Right hindlimb (tissue), 1 donor: Measurements from ENCODE around the gene DSC2.
"Not testable (repeated sequence)": the region's sequence is repeated elsewhere in the genome, so short reads cannot be mapped to it uniquely, and the experiment has no call there.

ENCODE experiments used
- DNase-seq: peaks from one replicate; pipeline ENCODE4 v3.0.0-alpha.2; 2018

Gene DSC2

DNA sequence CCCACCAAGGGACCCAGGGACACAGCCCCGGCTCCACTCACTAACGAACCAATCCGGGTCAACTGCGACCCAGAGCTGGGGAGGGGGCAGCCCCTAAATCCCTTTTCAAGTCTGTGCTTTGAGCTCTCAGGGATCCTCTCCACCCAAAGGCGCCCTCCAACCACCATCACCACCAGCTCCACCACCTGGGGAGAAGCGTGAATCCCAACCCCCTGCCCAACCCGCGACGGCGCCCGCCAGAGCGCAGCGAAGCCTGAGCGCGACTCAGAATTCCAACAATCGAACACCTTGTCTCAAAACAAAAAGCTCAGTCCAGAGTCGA lies 60.2 kb downstream of the DSC2 start:
- DNase-seq = no peak

DNA sequence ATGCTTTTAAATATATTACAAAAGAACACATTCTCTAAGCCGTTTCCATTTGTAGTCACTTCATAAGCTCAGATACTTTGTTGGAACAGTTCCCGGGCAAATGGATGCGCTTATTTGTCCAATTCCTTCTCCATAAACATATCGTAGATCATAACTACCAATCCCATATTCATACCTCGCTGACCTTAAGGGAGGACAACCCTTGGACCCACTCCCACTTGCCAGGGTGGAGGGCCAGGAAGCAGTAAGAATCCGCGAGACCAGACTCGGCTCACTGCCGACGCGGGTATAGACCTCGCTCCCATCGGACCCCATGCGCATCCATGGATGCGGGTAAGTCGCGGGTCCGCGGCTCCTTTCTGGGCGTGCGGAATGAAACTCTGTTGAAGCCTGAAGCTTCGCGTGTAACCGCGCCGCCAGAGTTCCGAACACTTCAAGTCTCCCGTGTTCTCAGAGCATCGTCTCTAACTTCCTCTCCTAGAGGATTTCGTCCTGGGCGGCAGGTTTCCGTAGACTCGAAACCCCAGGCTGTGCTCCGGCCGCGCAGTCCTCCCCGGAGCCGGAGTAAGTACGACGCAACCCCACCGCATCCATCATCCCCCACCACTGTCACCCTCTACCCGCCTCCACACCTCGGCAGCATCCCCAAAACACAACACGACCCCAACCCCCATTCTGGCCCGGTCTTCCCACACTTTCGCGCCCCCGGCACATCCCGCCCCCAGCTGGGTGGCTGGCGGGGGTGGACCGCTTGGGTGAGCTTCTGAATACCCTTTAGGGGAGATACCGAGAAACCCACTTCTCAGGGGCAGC lies 60.7 kb downstream of the DSC2 start:
- DNase-seq = peak; percentile 28

DNA sequence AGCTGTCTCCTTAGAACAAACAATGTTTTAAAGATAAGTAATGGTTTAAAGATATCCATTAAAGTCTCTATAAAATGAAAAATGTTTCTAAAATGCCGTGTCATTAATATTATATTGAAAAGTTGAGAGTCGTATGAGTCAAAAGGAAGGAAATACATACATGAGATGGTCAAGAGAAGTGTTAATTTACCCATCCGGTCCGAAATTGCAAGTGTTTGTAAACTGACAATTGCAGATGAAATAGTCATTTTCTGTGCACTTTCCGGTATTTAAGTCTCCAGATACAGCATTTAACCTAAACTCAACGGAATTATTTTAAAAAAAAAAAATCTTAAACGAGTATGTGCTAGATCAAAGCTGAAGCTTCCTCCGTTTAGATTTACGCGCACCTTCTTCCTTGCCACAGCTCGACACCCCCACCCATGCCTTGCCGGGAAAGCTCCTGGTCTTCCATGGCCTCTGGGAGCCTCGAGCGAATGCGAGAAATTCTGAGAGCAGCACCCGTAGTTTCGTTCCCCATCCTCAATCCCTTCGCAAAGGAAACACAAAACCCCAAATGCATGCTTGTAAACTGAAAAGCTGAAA lies 61.4 kb downstream of the DSC2 start:
- no peak for DNase-seq

DNA sequence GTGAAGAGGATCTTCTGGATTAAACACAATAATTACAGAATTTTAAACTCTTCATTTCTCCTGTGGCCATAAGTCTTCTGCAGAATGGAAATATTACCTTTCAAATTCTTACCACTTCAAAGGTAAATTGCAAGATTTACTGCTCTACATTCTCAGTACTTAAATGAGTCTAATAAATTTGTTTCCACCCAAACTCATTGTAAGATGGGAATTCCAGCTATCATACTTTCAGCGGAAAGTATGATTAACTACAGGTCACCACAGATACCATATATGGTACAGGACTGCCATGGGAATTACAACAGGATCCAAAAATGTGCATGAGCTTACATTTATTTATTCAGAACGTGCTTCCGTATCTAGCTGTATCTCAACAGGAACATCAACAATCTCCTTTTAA lies 62.8 kb downstream of the DSC2 start:
- DNase-seq = no peak

DNA sequence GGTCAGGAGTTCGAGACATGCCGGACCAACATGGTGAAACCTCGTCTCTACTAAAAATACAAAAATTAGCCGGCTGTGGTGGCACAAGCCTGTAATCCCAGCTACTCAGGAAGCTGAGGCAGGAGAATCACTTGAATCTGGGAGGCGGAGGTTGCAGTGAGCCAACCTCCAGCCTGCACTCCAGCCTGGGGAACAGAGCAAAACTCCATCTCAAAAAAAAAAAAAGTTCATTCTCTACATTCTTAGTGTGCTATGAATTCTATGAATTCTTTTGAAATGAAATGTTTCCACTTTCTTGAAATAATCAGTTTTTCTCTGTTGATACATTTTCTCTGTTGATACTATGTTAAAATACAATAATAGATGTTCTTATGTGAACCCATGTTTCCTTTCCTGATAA lies 64.5 kb downstream of the DSC2 start:
- not testable (repeated sequence) for DNase-seq

DNA sequence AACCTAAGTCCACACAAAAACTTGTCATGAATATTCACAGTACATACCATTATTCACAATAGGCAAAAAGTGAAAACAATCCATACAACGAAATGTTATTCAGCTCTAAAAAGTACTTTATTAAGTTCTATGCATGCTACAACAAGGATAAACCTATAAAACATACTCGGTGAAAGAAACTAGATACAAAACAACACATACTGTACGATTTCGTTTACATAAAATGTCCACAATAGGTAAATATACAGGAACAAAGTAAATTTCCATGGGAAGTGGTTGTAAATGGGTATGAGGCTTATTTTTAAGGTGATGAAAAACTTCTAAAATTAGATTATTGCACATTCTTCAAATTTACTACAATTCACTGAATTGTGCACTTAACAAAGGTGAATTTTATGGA lies 67.7 kb downstream of the DSC2 start:
- DNase-seq = no peak

DNA sequence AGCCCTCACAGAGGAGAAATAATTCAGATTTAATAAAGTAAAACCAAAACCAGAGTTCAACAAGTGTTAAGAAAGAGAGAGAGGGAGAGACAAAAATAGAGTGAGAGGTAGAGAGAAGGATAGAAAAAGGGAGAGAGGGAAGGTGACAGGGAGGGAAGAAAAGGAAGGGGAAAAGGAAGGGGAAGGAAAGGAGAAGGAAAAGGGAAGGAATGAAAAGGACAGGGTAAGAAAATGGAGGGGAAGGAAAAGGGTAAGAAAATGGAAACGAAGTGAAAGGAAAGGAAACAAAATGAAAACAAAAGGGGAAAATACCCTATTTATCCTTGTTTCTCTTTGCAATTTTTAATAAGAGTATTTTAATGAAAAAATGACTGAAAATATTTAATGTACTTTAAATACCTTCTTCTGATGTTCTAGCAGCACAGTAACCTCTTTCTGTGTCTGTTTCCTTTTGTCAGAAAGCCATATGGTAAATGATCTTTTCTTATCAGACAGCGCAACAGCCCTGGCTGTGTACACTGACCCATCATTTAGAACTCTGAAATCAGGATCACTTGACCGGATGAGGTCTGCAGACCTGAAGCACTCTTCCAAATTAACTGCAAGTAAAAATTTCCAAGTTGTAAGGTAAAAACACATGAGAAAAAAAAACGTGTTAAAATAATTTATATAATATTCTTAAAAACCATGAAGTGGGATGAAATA lies 71.5 kb downstream of the DSC2 start:
- no peak for DNase-seq

DNA sequence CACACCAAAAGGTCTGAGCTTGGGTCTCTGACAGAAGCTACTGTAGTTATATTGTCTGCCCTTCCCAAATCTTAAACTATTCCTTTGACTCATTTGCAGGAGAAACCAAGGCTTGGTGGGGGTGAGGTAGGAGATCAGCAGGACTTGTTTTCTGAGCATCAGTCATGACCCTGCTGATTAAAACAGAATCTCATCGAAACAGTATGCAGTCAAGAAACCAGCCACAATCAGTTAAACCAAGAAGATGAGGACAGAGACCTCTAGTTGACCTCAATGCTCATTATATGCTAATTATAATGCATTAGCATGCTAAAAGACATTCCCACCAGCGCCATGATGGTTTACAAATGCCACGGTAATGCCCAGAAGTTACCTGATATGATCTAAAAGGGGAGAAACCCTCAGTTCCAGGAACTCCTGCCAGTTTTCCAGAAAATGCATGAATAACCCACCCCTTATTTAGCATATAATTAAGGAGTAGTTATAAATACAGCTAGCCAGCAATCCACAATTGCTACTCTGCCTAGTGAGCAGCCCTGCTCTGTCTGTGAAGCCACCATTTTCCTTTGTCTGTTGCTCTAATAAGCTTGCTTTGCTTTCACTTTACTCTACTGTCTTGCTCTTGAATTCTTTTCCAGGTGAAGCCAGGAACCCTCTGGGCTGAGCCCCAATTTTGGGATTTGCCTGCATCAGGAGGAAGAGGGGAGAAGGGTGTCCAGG lies 86.3 kb downstream of the DSC2 start:
- no peak for DNase-seq

DNA sequence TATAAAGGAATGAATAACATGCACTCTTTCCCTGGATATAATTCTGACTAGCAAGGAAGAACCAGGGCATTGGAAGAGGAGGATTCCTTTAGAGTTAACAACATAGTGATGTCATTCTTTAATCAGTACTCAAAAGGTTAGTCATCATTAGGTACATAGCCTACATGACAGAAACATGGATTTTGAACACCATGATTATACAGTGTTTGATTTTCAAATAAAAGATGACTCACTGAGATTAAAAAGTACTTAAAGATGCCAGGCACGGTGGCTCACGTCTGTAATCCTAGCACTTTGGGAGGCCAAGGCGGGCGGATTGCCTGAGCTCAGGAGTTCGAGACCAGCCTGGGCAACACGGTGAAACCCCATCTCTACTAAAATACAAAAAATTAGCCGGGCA lies 90.8 kb downstream of the DSC2 start:
- not testable (repeated sequence) for DNase-seq

DNA sequence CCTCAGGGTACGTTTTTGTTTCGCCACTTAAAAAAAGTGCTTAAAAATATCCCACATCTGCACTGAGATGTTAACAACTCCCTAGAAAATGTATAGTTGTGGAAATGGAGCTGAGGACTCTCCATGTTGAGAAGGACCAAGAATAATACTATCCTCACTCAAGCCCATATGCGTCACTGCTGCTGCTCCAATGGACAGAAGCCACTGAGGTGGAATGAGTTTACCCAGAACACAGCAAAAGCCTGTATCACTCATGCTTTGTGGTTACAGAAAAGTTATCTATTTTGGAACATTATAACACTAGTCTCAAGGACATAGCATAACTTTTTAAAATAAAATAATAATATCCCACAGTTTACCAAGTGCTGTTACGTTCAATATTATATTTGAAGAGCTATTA lies 91.6 kb downstream of the DSC2 start:
- no peak for DNase-seq
